K562 (cell line): Measurements from ENCODE around the gene GPR50. TPM values are rescaled to one million over a fixed set of nuclear protein-coding genes. Genes with fewer than 3 reads are reported as not detected.

Source experiments
- ATAC-seq: fragments of 200-7000 bp; cut with Tn5 transposase; 3 replicates; pipeline ENCODE4 v1.9.1; 2020; ENCODE audit warnings: moderate library complexity
- BruUV-seq: library from RNA; stranded (reverse); fragments of 400-500 nt; replicated peaks from 2 replicates; lab custom pipeline; 2021; lab: Mats Ljungman, UMichigan
- CTCF ChIA-PET: fragments of 300-600 bp; formaldehyde crosslinking; extraction: SDS; loops from one replicate; lab custom pipeline; 2021; ENCODE audit warnings: low intra/inter-chr PET ratio; lab: Yijun Ruan, JAX
- POLR2A ChIA-PET: fragments of 300-600, 350-650 bp; sonication (Branson Sonifier 250); formaldehyde crosslinking; extraction: SDS; loops from one replicate; lab custom pipeline; 2021; ENCODE audit warnings: antibody characterized with exemption, inconsistent platforms; lab: Yijun Ruan, JAX
- DNase-seq, 4 experiments: peaks; one replicate each; pipeline versions ENCODE4 v3.0.0 to v3.0.0-alpha.2; 2011 to 2018; ENCODE audit warnings: low spot score in 3 of 4, mixed read lengths in 3 of 4; ENCODE audit errors: extremely low read depth in 1 of 4
- FAIRE-seq: peaks from 2 replicates; lab custom pipeline; 2011; peaks lifted over from hg19 to GRCh38; lab: Jason Lieb, UNC
- H2AFZ ChIP-seq: 2 replicates; pipeline ENCODE4 v1.6.0; 2011; ENCODE audit warnings: low read depth, low read length, control low read depth, inconsistent platforms
- H3K27ac ChIP-seq: fragments of 200-600 bp; 3 replicates; pipeline ENCODE4 v1.8.0; 2011; ENCODE audit warnings: low read depth, mild to moderate bottlenecking, control low read depth, inconsistent platforms, low read length, moderate library complexity, mixed read lengths; ENCODE audit errors: extremely low read depth
- H3K27me3 ChIP-seq, 2 experiments: fragments of 300-600 bp in 1 of 2; 2 replicates in 1 of 2; 3 replicates in 1 of 2; pipeline versions ENCODE4 v1.6.0 to v1.8.0; 2011; ENCODE audit warnings: inconsistent platforms in 2 of 2, low read length in 2 of 2, mild to moderate bottlenecking in 1 of 2, mixed read lengths in 1 of 2, moderate library complexity in 1 of 2; ENCODE audit not compliant: control insufficient read depth in 2 of 2, insufficient read depth in 2 of 2
- H3K36me3 ChIP-seq: fragments of 300-600 bp; 3 replicates; pipeline ENCODE4 v1.8.0; 2011; ENCODE audit warnings: mild to moderate bottlenecking, low read length, inconsistent platforms; ENCODE audit not compliant: control insufficient read depth, insufficient read depth
- H3K4me1 ChIP-seq, 2 experiments: fragments of 200-600 bp in 1 of 2; replicated peaks in 1 of 2; 2 replicates in 1 of 2; 3 replicates in 1 of 2; pipeline versions ENCODE4 v1.5.1 to v1.8.0; 2011; ENCODE audit warnings: inconsistent platforms in 2 of 2, low read length in 2 of 2, mild to moderate bottlenecking in 1 of 2, mixed read lengths in 1 of 2, moderate library complexity in 1 of 2; ENCODE audit not compliant: control insufficient read depth in 2 of 2, insufficient read depth in 2 of 2
- H3K4me2 ChIP-seq: 2 replicates; pipeline ENCODE4 v1.6.1; 2011; ENCODE audit warnings: low read length, control low read depth, inconsistent platforms, mixed read lengths; ENCODE audit not compliant: insufficient read depth
- H3K4me3 ChIP-seq: fragments of 200-600 bp; sonication (generic), shearing (Covaris generic); 2 replicates; pipeline ENCODE4 v1.5.1; 2016; ENCODE audit warnings: control low read depth, inconsistent platforms
- H3K79me2 ChIP-seq: fragments of 200-600 bp; 3 replicates; pipeline ENCODE4 v1.8.0; 2011; ENCODE audit warnings: low read length, inconsistent platforms; ENCODE audit not compliant: control insufficient read depth, insufficient read depth
- H3K9ac ChIP-seq, 2 experiments: 2 replicates each; pipeline versions ENCODE4 v1.6.0 to v1.6.1; 2011; ENCODE audit warnings: low read depth in 2 of 2, low read length in 2 of 2, control low read depth in 1 of 2, inconsistent platforms in 1 of 2, mild to moderate bottlenecking in 1 of 2, mixed read lengths in 1 of 2; ENCODE audit not compliant: insufficient read depth in 1 of 2
- H3K9me1 ChIP-seq: one replicate; pipeline ENCODE4 v1.6.0; 2011; ENCODE audit warnings: inconsistent platforms, mild to moderate bottlenecking, low read length, moderate library complexity; ENCODE audit not compliant: control insufficient read depth, insufficient read depth
- H3K9me3 ChIP-seq: replicated peaks from 2 replicates; pipeline ENCODE4 v1.5.1; 2011; ENCODE audit warnings: low read depth, low read length, inconsistent platforms; ENCODE audit not compliant: control insufficient read depth, insufficient read depth
- H4K20me1 ChIP-seq: replicated peaks from 2 replicates; pipeline ENCODE4 v1.6.1; 2011; ENCODE audit warnings: low read length, inconsistent platforms, mixed read lengths; ENCODE audit not compliant: control insufficient read depth, insufficient read depth
- BCOR ChIP-seq: fragments of 450-650 bp; IDR thresholded peaks from 2 replicates; pipeline ENCODE4 v1.6.1; 2016
- DIDO1 ChIP-seq: fragments of 450-650 bp; IDR thresholded peaks from 2 replicates; pipeline ENCODE4 v1.6.1; 2016; ENCODE audit warnings: low read depth, missing biosample characterization, missing genetic modification characterization
- E2F6 ChIP-seq, 2 experiments: IDR thresholded peaks; 2 replicates each; pipeline ENCODE4 v1.6.1; 2011; ENCODE audit warnings: borderline replicate concordance in 1 of 2, control low read depth in 1 of 2, low read depth in 1 of 2, low read length in 1 of 2, mild to moderate bottlenecking in 1 of 2, mixed read lengths in 1 of 2, moderate library complexity in 1 of 2; ENCODE audit not compliant: insufficient read depth in 1 of 2, insufficient read length in 1 of 2, poor library complexity in 1 of 2, severe bottlenecking in 1 of 2; ENCODE audit errors: extremely low read depth in 1 of 2
- EGR1 ChIP-seq: fragments of 450-650 bp; conservative IDR thresholded peaks from 2 replicates; pipeline ENCODE4 v1.6.1; 2017; ENCODE audit warnings: mild to moderate bottlenecking
- ETV1 ChIP-seq: fragments of 450-650 bp; conservative IDR thresholded peaks from 2 replicates; pipeline ENCODE4 v1.6.1; 2016; ENCODE audit warnings: missing genetic modification characterization, control low read depth, low read depth, missing compliant biosample characterization
- ILK ChIP-seq: fragments of 450-650 bp; IDR thresholded peaks from 2 replicates; pipeline ENCODE4 v1.6.1; 2016; ENCODE audit warnings: missing genetic modification characterization, low read depth, mild to moderate bottlenecking, missing compliant biosample characterization, moderate library complexity, borderline replicate concordance
- KDM5B ChIP-seq: fragments of 200-600 bp; sonication (generic); IDR thresholded peaks from 2 replicates; pipeline ENCODE4 v1.6.1; 2012; ENCODE audit warnings: low read depth, mild to moderate bottlenecking, moderate library complexity, low read length, control low read depth, inconsistent platforms; ENCODE audit not compliant: insufficient replicate concordance
- LEF1 ChIP-seq: fragments of 450-650 bp; IDR thresholded peaks from 2 replicates; pipeline ENCODE4 v1.6.1; 2016; ENCODE audit warnings: mild to moderate bottlenecking
- NFYB ChIP-seq: IDR thresholded peaks from 2 replicates; pipeline ENCODE4 v1.6.1; 2011; ENCODE audit warnings: mild to moderate bottlenecking, moderate library complexity; ENCODE audit not compliant: insufficient read length; ENCODE audit errors: extremely low read depth
- POLR2G ChIP-seq: fragments of 200-400 bp; formaldehyde crosslinking; IDR thresholded peaks from 2 replicates; pipeline ENCODE4 v1.6.1; 2017; ENCODE audit warnings: low read depth, mild to moderate bottlenecking, antibody characterized with exemption, low read length, moderate library complexity
- RB1 ChIP-seq: fragments of 450-650 bp; IDR thresholded peaks from 2 replicates; pipeline ENCODE4 v1.6.1; 2017; ENCODE audit warnings: low read depth, mild to moderate bottlenecking
- TAF15 ChIP-seq: fragments of 200-400 bp; formaldehyde crosslinking; IDR thresholded peaks from 2 replicates; pipeline ENCODE4 v1.6.1; 2017; ENCODE audit warnings: mild to moderate bottlenecking, low read depth, low read length, moderate library complexity
- TAF9B ChIP-seq: fragments of 450-650 bp; IDR thresholded peaks from 2 replicates; pipeline ENCODE4 v1.6.1; 2018; ENCODE audit warnings: mild to moderate bottlenecking; ENCODE audit not compliant: partially characterized antibody
- TCF7 ChIP-seq: sonication (generic); IDR thresholded peaks from 2 replicates; pipeline ENCODE4 v1.6.1; 2016; ENCODE audit warnings: antibody characterized with exemption, borderline replicate concordance
- TEAD4 ChIP-seq, 2 experiments: sonication (generic) in 1 of 2; formaldehyde crosslinking in 1 of 2; IDR thresholded peaks; 2 replicates each; pipeline versions ENCODE4 v1.6.1 to v1.8.0; 2012 to 2022; ENCODE audit warnings: borderline replicate concordance in 1 of 2, inconsistent platforms in 1 of 2, low read length in 1 of 2, mild to moderate bottlenecking in 1 of 2, missing genetic modification reagents in 1 of 2
- XRCC3 ChIP-seq: fragments of 450-650 bp; IDR thresholded peaks from 2 replicates; pipeline ENCODE4 v1.6.1; 2017; ENCODE audit warnings: mild to moderate bottlenecking, moderate library complexity
- ZNF184 ChIP-seq: sonication (generic); formaldehyde crosslinking; IDR thresholded peaks from 2 replicates; pipeline ENCODE4 v1.5.0; 2020; ENCODE audit warnings: missing genetic modification reagents
- ZNF668 ChIP-seq: fragments of 250-450 bp; sonication (Bioruptor Pico); IDR thresholded peaks from 2 replicates; pipeline ENCODE4 v1.8.0; 2022; ENCODE audit warnings: mild to moderate bottlenecking, inconsistent platforms
- WGBS: fragments of 100-300 bp; shearing (Covaris generic); methylation state at CpG from one replicate; pipeline ENCODE4 v1.1.6; 2016; ENCODE audit warnings: low coverage, mixed read lengths; ENCODE audit not compliant: insufficient coverage; ENCODE audit errors: missing lambda C conversion rate; 5-methylcytosine and 5-hydroxymethylcytosine counted together
- in situ Hi-C: fragments of 300-500 bp; cut with MboI; formaldehyde crosslinking; loops from 4 replicates; pipeline ENCODE4 v1.15.0; 2018; ENCODE audit warnings: inconsistent platforms, mixed read lengths
- intact Hi-C: fragments of 100-400 bp; cut with micrococcal nuclease; formaldehyde crosslinking; loops from 2 replicates; pipeline ENCODE4 v1.14.2; 2022
- polyA plus RNA-seq, 8 experiments: library from polyadenylated mRNA; depleted of rRNA in 4 of 8; stranded (reverse) in 5 of 8; unstranded in 3 of 8; fragments of >200 nt; fragmentation: Nextera tagmentation in 2 of 8; fragmentation: Illumina TruSeq in 1 of 8; extraction: Ambion mirVana in 2 of 8; extraction: Trizol in 1 of 8; gene quantifications; 2 replicates each; pipeline versions ENCODE4 v1.2.1 to v1.2.3, GENCODE V29; 2011 to 2014; ENCODE audit warnings: inconsistent platforms in 1 of 8, missing spikeins in 1 of 8
- total RNA-seq, 7 experiments: library from RNA; depleted of rRNA in 6 of 7; stranded (reverse); fragments of >200 nt in 6 of 7; fragmentation: Illumina TruSeq in 2 of 7; extraction: Trizol in 2 of 7; gene quantifications; 2 replicates each; pipeline versions ENCODE4 v1.2.1 to v1.2.3, GENCODE V29; 2011 to 2021; ENCODE audit warnings: low replicate concordance in 1 of 7
- TF ChIP-seq, protein P1 (sequence below): sonication (generic); formaldehyde crosslinking; IDR thresholded peaks from 2 replicates; pipeline ENCODE4 v1.8.1; 2022; ENCODE audit warnings: missing genetic modification reagents
- TF ChIP-seq, protein P2 (sequence below): sonication (generic); formaldehyde crosslinking; IDR thresholded peaks from 2 replicates; pipeline ENCODE4 v1.8.0; 2022; ENCODE audit warnings: mild to moderate bottlenecking, missing genetic modification reagents

GPR50 gene
- total and polyA plus RNA-seq, 9 of the 15 experiments (the other 6 are each of a cell fraction or from before 2014, with no cell fraction given), result 0.03 TPM; not detected in 8

DNA sequence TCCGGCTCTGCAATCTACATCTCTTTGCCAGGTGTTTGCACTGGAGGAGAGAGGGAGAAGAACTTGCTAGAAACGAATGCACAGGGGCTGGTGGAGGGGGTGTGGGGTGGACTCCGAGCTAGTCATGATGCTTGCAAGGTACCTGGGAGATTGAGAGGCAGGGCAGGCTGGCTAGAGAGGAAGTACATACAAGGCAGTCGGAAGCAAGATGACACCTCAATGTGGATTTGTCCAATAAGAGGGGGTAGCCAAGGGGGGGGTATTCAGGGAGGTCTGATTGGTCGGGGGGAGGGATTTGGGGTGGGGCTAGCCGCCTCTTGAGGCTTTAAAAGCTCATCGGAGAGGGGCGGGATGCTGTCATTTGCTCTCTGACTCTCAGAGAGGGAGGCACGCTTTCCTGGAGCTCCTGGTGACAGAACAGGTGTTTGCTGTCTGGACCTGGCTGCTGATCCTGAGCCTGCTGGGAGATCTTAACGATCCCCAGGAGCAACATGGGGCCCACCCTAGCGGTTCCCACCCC lies at the start of gene GPR50 (continued):
- no peak for TF ChIP-seq E2F6 (IDR thresholded peaks at IDR 0.05; ENCODE audit: borderline replicate concordance in 1 of 2, extremely low read depth in 1 of 2, insufficient read depth in 1 of 2, insufficient read length in 1 of 2, low read depth in 1 of 2, low read length in 1 of 2, poor library complexity in 1 of 2, severe bottlenecking in 1 of 2)
- TF ChIP-seq, protein P1, sequence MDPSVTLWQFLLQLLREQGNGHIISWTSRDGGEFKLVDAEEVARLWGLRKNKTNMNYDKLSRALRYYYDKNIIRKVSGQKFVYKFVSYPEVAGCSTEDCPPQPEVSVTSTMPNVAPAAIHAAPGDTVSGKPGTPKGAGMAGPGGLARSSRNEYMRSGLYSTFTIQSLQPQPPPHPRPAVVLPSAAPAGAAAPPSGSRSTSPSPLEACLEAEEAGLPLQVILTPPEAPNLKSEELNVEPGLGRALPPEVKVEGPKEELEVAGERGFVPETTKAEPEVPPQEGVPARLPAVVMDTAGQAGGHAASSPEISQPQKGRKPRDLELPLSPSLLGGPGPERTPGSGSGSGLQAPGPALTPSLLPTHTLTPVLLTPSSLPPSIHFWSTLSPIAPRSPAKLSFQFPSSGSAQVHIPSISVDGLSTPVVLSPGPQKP (CRISPR knock-in tag), result no peak
- TF ChIP-seq TCF7, result no peak
- no peak for TF ChIP-seq NFYB
- no peak for TF ChIP-seq ILK (tag)
- TF ChIP-seq LEF1, result no peak
- no peak for TF ChIP-seq ZNF184 (CRISPR knock-in tag)
- no peak for TF ChIP-seq EGR1
- no peak for TF ChIP-seq BCOR

GRCh38 chrX:151132531-151132930 lies 43.9 kb upstream of the GPR50 start:
- WGBS, result 5% methylated on average over 2 of the region's 2 CpGs
- intact Hi-C loops, result no loop called here
- in situ Hi-C loops, result no loop called here
- TF ChIP-seq TEAD4 (IDR thresholded peaks at IDR 0.05; ENCODE audit: low read length), result no peak
- TF ChIP-seq TEAD4 (CRISPR knock-in tag; IDR thresholded peaks at IDR 0.05; ENCODE audit: borderline replicate concordance), result no peak
- TF ChIP-seq DIDO1 (tag), result no peak
- no peak for TF ChIP-seq XRCC3
- no peak for TF ChIP-seq TAF9B
- TF ChIP-seq ZNF668, result no peak
- TF ChIP-seq ETV1 (tag), result no peak
- TF ChIP-seq RB1, result no peak
- TF ChIP-seq POLR2G, result no peak
- TF ChIP-seq KDM5B, result no peak
- TF ChIP-seq, protein P2, sequence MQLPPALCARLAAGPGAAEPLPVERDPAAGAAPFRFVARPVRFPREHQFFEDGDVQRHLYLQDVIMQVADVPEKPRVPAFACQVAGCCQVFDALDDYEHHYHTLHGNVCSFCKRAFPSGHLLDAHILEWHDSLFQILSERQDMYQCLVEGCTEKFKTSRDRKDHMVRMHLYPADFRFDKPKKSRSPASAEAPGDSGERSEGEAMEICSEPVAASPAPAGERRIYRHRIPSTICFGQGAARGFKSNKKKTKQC (CRISPR knock-in tag), result no peak
- TF ChIP-seq TAF15, result no peak

More at GRCh38 chrX:151132531-151132930, 43.9 kb upstream of the GPR50 start:
- Histone ChIP-seq H3K27ac (no peak overlapping the region), H3K36me3 (no peaks in the 10 kb centered on the region), H3K9me3 (no peaks in the 10 kb centered on the region), H4K20me1 (no peaks in the 10 kb centered on the region), H3K4me3 (no peak overlapping the region), H3K9ac (no peak overlapping the region), H3K4me1 (no peaks in the 10 kb centered on the region), H3K27me3 (no peaks in the 10 kb centered on the region), H3K4me2 (no peak overlapping the region), H3K9me1 (no peaks in the 10 kb centered on the region), H2AFZ (no peak overlapping the region), H3K79me2 (no peaks in the 10 kb centered on the region)
- ChIA-PET CTCF (no interaction called here), POLR2A (no interaction called here)
- no peak for ATAC-seq
- no TSS peak for BruUV-seq
- no peak for FAIRE-seq
- DNase-seq, result no peak
